Astrocyte (in vitro differentiated cells and primary cell): Measurements from ENCODE around the gene TTC7B. TPM values are rescaled to one million over a fixed set of nuclear protein-coding genes. Genes with fewer than 3 reads are reported as not detected.

Experiments
- DNase-seq: peaks from one replicate; pipeline ENCODE4 v3.0.0-alpha.2; 2010; ENCODE audit warnings: low read depth
- FAIRE-seq: peaks from 2 replicates; lab custom pipeline; 2011; peaks lifted over from hg19 to GRCh38; lab: Jason Lieb, UNC
- H2AFZ ChIP-seq: 2 replicates; pipeline ENCODE4 v1.6.0; 2012; ENCODE audit warnings: low read depth, low read length, inconsistent platforms
- H3K27ac ChIP-seq: 2 replicates; pipeline ENCODE4 v1.5.1; 2011; ENCODE audit warnings: low read depth, low read length, inconsistent platforms
- H3K27me3 ChIP-seq: 2 replicates; pipeline ENCODE4 v1.6.0; 2011; ENCODE audit warnings: low read length, inconsistent platforms; ENCODE audit not compliant: insufficient read depth
- H3K36me3 ChIP-seq: 2 replicates; pipeline ENCODE4 v1.5.1; 2011; ENCODE audit warnings: low read length, inconsistent platforms; ENCODE audit not compliant: insufficient read depth
- H3K4me1 ChIP-seq: 2 replicates; pipeline ENCODE4 v1.5.1; 2011; ENCODE audit warnings: low read length, inconsistent platforms; ENCODE audit not compliant: insufficient read depth
- H3K4me2 ChIP-seq: 2 replicates; pipeline ENCODE4 v1.6.0; 2012; ENCODE audit warnings: low read length, inconsistent platforms
- H3K4me3 ChIP-seq: 2 replicates; pipeline ENCODE4 v1.5.1; 2011; ENCODE audit warnings: low read depth, mild to moderate bottlenecking, low read length, inconsistent platforms; ENCODE audit not compliant: insufficient read depth
- H3K79me2 ChIP-seq: 2 replicates; pipeline ENCODE4 v1.6.0; 2012; ENCODE audit warnings: mild to moderate bottlenecking, low read length, inconsistent platforms; ENCODE audit not compliant: insufficient read depth
- H3K9ac ChIP-seq: 2 replicates; pipeline ENCODE4 v1.6.0; 2012; ENCODE audit warnings: mild to moderate bottlenecking, low read length, inconsistent platforms
- H3K9me3 ChIP-seq: 2 replicates; pipeline ENCODE4 v1.5.1; 2012; ENCODE audit warnings: low read depth, mild to moderate bottlenecking, low read length, inconsistent platforms; ENCODE audit not compliant: insufficient read depth
- H4K20me1 ChIP-seq: 2 replicates; pipeline ENCODE4 v1.6.0; 2012; ENCODE audit warnings: low read length, inconsistent platforms; ENCODE audit not compliant: insufficient read depth
- H3K27ac Mint-ChIP-seq: one replicate; pipeline ENCODE4 v1.8.0; 2021; ENCODE audit warnings: mild to moderate bottlenecking, mixed read lengths; ENCODE audit not compliant: unreplicated experiment
- H3K27me3 Mint-ChIP-seq: one replicate; pipeline ENCODE4 v1.8.0; 2021; ENCODE audit warnings: low read depth, mixed read lengths; ENCODE audit not compliant: unreplicated experiment
- H3K36me3 Mint-ChIP-seq: one replicate; pipeline ENCODE4 v1.8.0; 2021; ENCODE audit warnings: low read depth, mixed read lengths; ENCODE audit not compliant: unreplicated experiment
- H3K4me1 Mint-ChIP-seq: one replicate; pipeline ENCODE4 v1.8.0; 2021; ENCODE audit warnings: low read depth, mixed read lengths; ENCODE audit not compliant: unreplicated experiment
- H3K4me3 Mint-ChIP-seq: one replicate; pipeline ENCODE4 v1.8.0; 2021; ENCODE audit warnings: mild to moderate bottlenecking, moderate library complexity, mixed read lengths; ENCODE audit not compliant: unreplicated experiment
- H3K9me3 Mint-ChIP-seq: one replicate; pipeline ENCODE4 v1.8.0; 2021; ENCODE audit warnings: mild to moderate bottlenecking, mixed read lengths; ENCODE audit not compliant: unreplicated experiment
- CTCF ChIP-seq: IDR thresholded peaks from 2 replicates; pipeline ENCODE4 v1.5.1; 2011; ENCODE audit warnings: low read depth, mild to moderate bottlenecking, inconsistent platforms, low read length, moderate library complexity; ENCODE audit not compliant: insufficient read depth
- EZH2 ChIP-seq: IDR thresholded peaks from 2 replicates; pipeline ENCODE4 v1.6.1; 2012; ENCODE audit warnings: mild to moderate bottlenecking, low read length, inconsistent platforms; ENCODE audit not compliant: insufficient read depth
- total RNA-seq: library from RNA; stranded (reverse); gene quantifications from 2 replicates; pipeline ENCODE4 v1.2.1, GENCODE V29; 2021

Gene TTC7B
- total RNA-seq, 1 donor from 2014 or later: 42.1 TPM

GRCh38 chr14:90566481-90566880 is 249.7 kb downstream of the TTC7B start:
- no peaks in the 10 kb centered on the region for H3K27me3 Mint-ChIP-seq
- H3K36me3 Mint-ChIP-seq: peaks cover 18% of the 10 kb centered on the region
- H3K27me3 ChIP-seq: no peaks in the 10 kb centered on the region
- no peaks in the 10 kb centered on the region for H3K79me2 ChIP-seq
- no peak overlapping the region for H3K27ac Mint-ChIP-seq
- no peak overlapping the region for H3K27ac ChIP-seq
- no peak overlapping the region for H2AFZ ChIP-seq
- H3K9me3 Mint-ChIP-seq: peaks cover 6% of the 10 kb centered on the region
- H3K9me3 ChIP-seq: no peaks in the 10 kb centered on the region
- DNase-seq (no peak), FAIRE-seq (no peak)
- no peaks in the 10 kb centered on the region for H3K4me1 ChIP-seq
- H3K4me3 ChIP-seq: no peak overlapping the region
- H3K9ac ChIP-seq: no peak overlapping the region
- no peak overlapping the region for H3K4me3 Mint-ChIP-seq
- H4K20me1 ChIP-seq: peaks cover 6% of the 10 kb centered on the region
- TF ChIP-seq EZH2 (no peak), CTCF (no peak)
- H3K4me2 ChIP-seq: no peak overlapping the region
- peaks cover 14% of the 10 kb centered on the region for H3K4me1 Mint-ChIP-seq
- H3K36me3 ChIP-seq: no peaks in the 10 kb centered on the region

GRCh38 chr14:90564496-90564895 is 251.7 kb downstream of the TTC7B start:
- no peaks in the 10 kb centered on the region for H3K79me2 ChIP-seq
- no peak overlapping the region for H3K27ac Mint-ChIP-seq
- no peaks in the 10 kb centered on the region for H3K36me3 ChIP-seq
- H3K27me3 Mint-ChIP-seq: peaks cover 7% of the 10 kb centered on the region
- H3K4me3 ChIP-seq: no peak overlapping the region
- DNase-seq: no peak
- H3K4me2 ChIP-seq: no peak overlapping the region
- H3K36me3 Mint-ChIP-seq: peaks cover 13% of the 10 kb centered on the region
- TF ChIP-seq CTCF: no peak
- no peak for TF ChIP-seq EZH2
- peaks cover under 1% of the 10 kb centered on the region for H3K9me3 Mint-ChIP-seq
- no peaks in the 10 kb centered on the region for H3K9me3 ChIP-seq
- peaks cover 13% of the 10 kb centered on the region for H3K4me1 Mint-ChIP-seq
- no peak overlapping the region for H3K27ac ChIP-seq
- FAIRE-seq: no peak
- peaks cover 6% of the 10 kb centered on the region for H4K20me1 ChIP-seq
- H3K4me1 ChIP-seq: no peaks in the 10 kb centered on the region
- no peak overlapping the region for H2AFZ ChIP-seq
- H3K27me3 ChIP-seq: no peaks in the 10 kb centered on the region
- no peak overlapping the region for H3K9ac ChIP-seq
- H3K4me3 Mint-ChIP-seq: no peak overlapping the region

- Histone ChIP-seq H3K27me3 (no peaks in the 10 kb centered on the region), H3K9me3 (no peaks in the 10 kb centered on the region), H3K9ac (no peak overlapping the region), H3K4me3 (no peak overlapping the region), H2AFZ (no peak overlapping the region), H3K4me1 (no peaks in the 10 kb centered on the region), H3K36me3 (no peaks in the 10 kb centered on the region), H3K79me2 (no peaks in the 10 kb centered on the region), H3K4me2 (no peak overlapping the region), H4K20me1 (peaks cover 6% of the 10 kb centered on the region), H3K27ac (no peak overlapping the region)
- Mint-ChIP-seq H3K27me3 (peaks cover 7% of the 10 kb centered on the region), H3K27ac (no peak overlapping the region), H3K36me3 (peaks cover 11% of the 10 kb centered on the region), H3K4me1 (no peaks in the 10 kb centered on the region), H3K4me3 (no peak overlapping the region), H3K9me3 (no peaks in the 10 kb centered on the region)
- FAIRE-seq (no peak), DNase-seq (no peak)
- no peak for TF ChIP-seq CTCF
- TF ChIP-seq EZH2: no peak
These were observed 253.6 kb downstream of the TTC7B start for GRCh38 chr14:90562652-90563051.
